Stimulated activated naive CD8-positive, alpha-beta T cell treated with anti-CD3 and anti-CD28 coated beads, Interleukin-15, Interleukin-2, amounts not matched to agents 100 ng/mL and 50 ng/mL, for 24 hours (primary cell): ENCODE data around the gene TYMP.
A peak's percentile ranks its signal among the peaks of the same experiment; 100 is the strongest.
"Not testable (repeated sequence)": the region's sequence is repeated elsewhere in the genome, so short reads cannot be mapped to it uniquely, and the experiment has no call there.

Experiments used
- H3K27ac Mint-ChIP-seq: one replicate; pipeline ENCODE4 v1.8.0; 2021; ENCODE audit warnings: mild to moderate bottlenecking, mixed read lengths
- H3K27me3 Mint-ChIP-seq: one replicate; pipeline ENCODE4 v1.8.0; 2021; ENCODE audit warnings: mixed read lengths
- H3K36me3 Mint-ChIP-seq: one replicate; pipeline ENCODE4 v1.8.0; 2021; ENCODE audit warnings: low read depth, mixed read lengths
- H3K4me1 Mint-ChIP-seq: one replicate; pipeline ENCODE4 v1.8.0; 2021; ENCODE audit warnings: low read depth, mixed read lengths
- H3K4me3 Mint-ChIP-seq: one replicate; pipeline ENCODE4 v1.8.0; 2021; ENCODE audit warnings: mild to moderate bottlenecking, mixed read lengths
- H3K9me3 Mint-ChIP-seq: one replicate; pipeline ENCODE4 v1.8.0; 2021; ENCODE audit warnings: mixed read lengths

TYMP gene

GRCh38 chr22:50525858-50526107 is 4.0 kb downstream of the TYMP start:
- peaks cover 26% of the 10 kb centered on the region for H3K4me1 Mint-ChIP-seq
- H3K4me3 Mint-ChIP-seq = peak overlapping the region; percentile 93
- peak overlapping the region; percentile 49 for H3K27ac Mint-ChIP-seq
- H3K36me3 Mint-ChIP-seq = peaks cover 23% of the 10 kb centered on the region
- H3K9me3 Mint-ChIP-seq = no peaks in the 10 kb centered on the region
- no peaks in the 10 kb centered on the region for H3K27me3 Mint-ChIP-seq

- H3K36me3 Mint-ChIP-seq = peaks cover 23% of the 10 kb centered on the region
Measured at GRCh38 chr22:50525104-50525857, 4.5 kb downstream of the TYMP start, which contains the start of gene SCO2. Gene SCO2, minus strand, starts transcription at chr22:50525598. Its CDS starts 1,187 bp downstream, at chr22:50524411.

GRCh38 chr22:50524676-50525103 is 5.1 kb downstream of the TYMP start:
- Mint-ChIP-seq H3K9me3 (no peaks in the 10 kb centered on the region), H3K4me3 (peak overlapping the region; percentile 93), H3K4me1 (peaks cover 26% of the 10 kb centered on the region), H3K36me3 (peaks cover 28% of the 10 kb centered on the region), H3K27me3 (no peaks in the 10 kb centered on the region), H3K27ac (peak overlapping the region; percentile 89)

More at GRCh38 chr22:50525104-50525857, 4.5 kb downstream of the TYMP start, which contains the start of gene SCO2:
- no peaks in the 10 kb centered on the region for H3K27me3 Mint-ChIP-seq
- H3K4me3 Mint-ChIP-seq = peak within 1 kb of the TSS; percentile 93
- H3K27ac Mint-ChIP-seq = peak within 1 kb of the TSS; percentile 89
- H3K4me1 Mint-ChIP-seq = peaks cover 26% of the 10 kb centered on the region
- no peaks in the 10 kb centered on the region for H3K9me3 Mint-ChIP-seq

- H3K4me3 Mint-ChIP-seq = peak overlapping the region; percentile 93
- H3K27ac Mint-ChIP-seq = peak overlapping the region; percentile 89
- no peaks in the 10 kb centered on the region for H3K27me3 Mint-ChIP-seq
- H3K9me3 Mint-ChIP-seq = no peaks in the 10 kb centered on the region
- peaks cover 26% of the 10 kb centered on the region for H3K4me1 Mint-ChIP-seq
- H3K36me3 Mint-ChIP-seq = peaks cover 32% of the 10 kb centered on the region
Measured at GRCh38 chr22:50523806-50524675, 5.8 kb downstream of the TYMP start.

GRCh38 chr22:50523458-50523805 is 6.4 kb downstream of the TYMP start:
- H3K27ac Mint-ChIP-seq = peak overlapping the region; percentile 11
- H3K4me3 Mint-ChIP-seq = peak overlapping the region; percentile 41
- H3K36me3 Mint-ChIP-seq = peaks cover 35% of the 10 kb centered on the region

GRCh38 chr22:50522806-50523438 is 6.9 kb downstream of the TYMP start:
- Mint-ChIP-seq H3K36me3 (peaks cover 33% of the 10 kb centered on the region), H3K27ac (peak overlapping the region; percentile 11), H3K9me3 (no peaks in the 10 kb centered on the region), H3K27me3 (no peaks in the 10 kb centered on the region), H3K4me3 (peak overlapping the region; percentile 41), H3K4me1 (peaks cover 18% of the 10 kb centered on the region)

More at GRCh38 chr22:50523458-50523805, 6.4 kb downstream of the TYMP start:
- Mint-ChIP-seq H3K4me1 (peaks cover 23% of the 10 kb centered on the region), H3K27me3 (no peaks in the 10 kb centered on the region), H3K9me3 (no peaks in the 10 kb centered on the region)

- peaks cover 32% of the 10 kb centered on the region for H3K36me3 Mint-ChIP-seq
- H3K4me3 Mint-ChIP-seq = no peak overlapping the region
- no peaks in the 10 kb centered on the region for H3K27me3 Mint-ChIP-seq
- H3K27ac Mint-ChIP-seq = no peak overlapping the region
- H3K9me3 Mint-ChIP-seq = no peaks in the 10 kb centered on the region
- H3K4me1 Mint-ChIP-seq = peaks cover 11% of the 10 kb centered on the region
Measured at GRCh38 chr22:50522208-50522805, 7.5 kb downstream of the TYMP start.

- Mint-ChIP-seq H3K4me1 (peaks cover 7% of the 10 kb centered on the region), H3K27ac (no peak overlapping the region), H3K9me3 (no peaks in the 10 kb centered on the region), H3K36me3 (peaks cover 30% of the 10 kb centered on the region), H3K27me3 (no peaks in the 10 kb centered on the region), H3K4me3 (no peak overlapping the region)
Measured at GRCh38 chr22:50521710-50522109, 8.1 kb downstream of the TYMP start.

- Mint-ChIP-seq H3K9me3 (no peaks in the 10 kb centered on the region), H3K27me3 (no peaks in the 10 kb centered on the region), H3K27ac (no peak overlapping the region), H3K4me1 (peaks cover 7% of the 10 kb centered on the region), H3K4me3 (no peak overlapping the region), H3K36me3 (peaks cover 38% of the 10 kb centered on the region)
Measured at GRCh38 chr22:50520826-50521453, 8.9 kb downstream of the TYMP start.

- peaks cover 42% of the 10 kb centered on the region for H3K36me3 Mint-ChIP-seq
- H3K9me3 Mint-ChIP-seq, H3K27me3 Mint-ChIP-seq, H3K4me3 Mint-ChIP-seq, H3K4me1 Mint-ChIP-seq, H3K27ac Mint-ChIP-seq: not testable (repeated sequence)
Measured at GRCh38 chr22:50520184-50520583, 9.6 kb downstream of the TYMP start.

- Mint-ChIP-seq H3K27me3 (no peaks in the 10 kb centered on the region), H3K4me3 (no peak overlapping the region), H3K9me3 (no peaks in the 10 kb centered on the region), H3K4me1 (peaks cover 5% of the 10 kb centered on the region), H3K27ac (no peak overlapping the region), H3K36me3 (peaks cover 41% of the 10 kb centered on the region)
Measured at GRCh38 chr22:50519151-50519550, 10.7 kb downstream of the TYMP start.

- Mint-ChIP-seq H3K4me3 (no peak overlapping the region), H3K27me3 (no peaks in the 10 kb centered on the region), H3K9me3 (no peaks in the 10 kb centered on the region), H3K4me1 (peaks cover 5% of the 10 kb centered on the region), H3K36me3 (peaks cover 41% of the 10 kb centered on the region), H3K27ac (no peak overlapping the region)
Measured at GRCh38 chr22:50518606-50519005, 11.2 kb downstream of the TYMP start.

- peaks cover 44% of the 10 kb centered on the region for H3K36me3 Mint-ChIP-seq
- no peaks in the 10 kb centered on the region for H3K9me3 Mint-ChIP-seq
- no peak overlapping the region for H3K4me3 Mint-ChIP-seq
- no peak overlapping the region for H3K27ac Mint-ChIP-seq
- peaks cover 8% of the 10 kb centered on the region for H3K4me1 Mint-ChIP-seq
- H3K27me3 Mint-ChIP-seq = no peaks in the 10 kb centered on the region
Measured at GRCh38 chr22:50517495-50518260, 12.1 kb downstream of the TYMP start.

- Mint-ChIP-seq H3K36me3 (peaks cover 52% of the 10 kb centered on the region), H3K4me1 (peaks cover 16% of the 10 kb centered on the region), H3K4me3 (no peak overlapping the region), H3K27ac (no peak overlapping the region), H3K27me3 (no peaks in the 10 kb centered on the region), H3K9me3 (no peaks in the 10 kb centered on the region)
Measured at GRCh38 chr22:50516891-50517290, 12.9 kb downstream of the TYMP start.
